Activated CD4-positive, CD25-positive, alpha-beta regulatory T cell treated with anti-CD3 and anti-CD28 coated beads, Interleukin-2, amount 50 U/mL, for 72 hours (primary cell): ENCODE data around the gene OR4F15.

Source experiments
- DNase-seq: peaks from one replicate; pipeline ENCODE4 v3.0.0; 2021

Gene OR4F15

DNA sequence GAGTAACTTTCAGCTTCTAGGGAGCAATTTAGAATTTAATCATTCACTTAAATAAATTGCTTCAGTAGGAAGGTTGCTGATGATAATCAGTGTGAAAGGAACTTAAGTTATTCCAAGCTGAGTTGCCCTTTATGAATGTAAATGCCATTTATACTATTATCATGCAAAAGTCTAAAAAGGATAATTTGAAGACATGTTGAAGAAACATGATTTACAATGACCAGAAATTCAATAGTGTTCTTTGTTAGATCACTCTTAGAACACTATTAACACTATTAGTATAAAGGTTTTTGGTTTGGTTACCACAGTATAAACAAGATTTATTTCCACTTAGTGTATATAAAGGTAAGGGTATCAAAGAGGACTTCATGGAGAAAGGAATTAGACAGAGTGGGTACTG, 7.1 kb upstream of the OR4F15 start:
- no peak for DNase-seq

DNA sequence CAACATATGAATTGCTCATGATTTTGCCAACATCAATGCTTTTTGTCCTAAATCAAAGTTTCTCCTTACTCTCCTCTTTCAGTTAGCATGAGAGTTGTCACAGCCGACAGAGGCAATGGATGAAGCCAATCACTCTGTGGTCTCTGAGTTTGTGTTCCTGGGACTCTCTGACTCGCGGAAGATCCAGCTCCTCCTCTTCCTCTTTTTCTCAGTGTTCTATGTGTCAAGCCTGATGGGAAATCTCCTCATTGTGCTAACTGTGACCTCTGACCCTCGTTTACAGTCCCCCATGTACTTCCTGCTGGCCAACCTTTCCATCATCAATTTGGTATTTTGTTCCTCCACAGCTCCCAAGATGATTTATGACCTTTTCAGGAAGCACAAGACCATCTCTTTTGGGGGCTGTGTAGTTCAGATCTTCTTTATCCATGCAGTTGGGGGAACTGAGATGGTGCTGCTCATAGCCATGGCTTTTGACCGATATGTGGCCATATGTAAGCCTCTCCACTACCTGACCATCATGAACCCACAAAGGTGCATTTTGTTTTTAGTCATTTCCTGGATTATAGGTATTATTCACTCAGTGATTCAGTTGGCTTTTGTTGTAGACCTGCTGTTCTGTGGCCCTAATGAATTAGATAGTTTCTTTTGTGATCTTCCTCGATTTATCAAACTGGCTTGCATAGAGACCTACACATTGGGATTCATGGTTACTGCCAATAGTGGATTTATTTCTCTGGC, 6.2 kb upstream of the OR4F15 start:
- DNase-seq = no peak

DNA sequence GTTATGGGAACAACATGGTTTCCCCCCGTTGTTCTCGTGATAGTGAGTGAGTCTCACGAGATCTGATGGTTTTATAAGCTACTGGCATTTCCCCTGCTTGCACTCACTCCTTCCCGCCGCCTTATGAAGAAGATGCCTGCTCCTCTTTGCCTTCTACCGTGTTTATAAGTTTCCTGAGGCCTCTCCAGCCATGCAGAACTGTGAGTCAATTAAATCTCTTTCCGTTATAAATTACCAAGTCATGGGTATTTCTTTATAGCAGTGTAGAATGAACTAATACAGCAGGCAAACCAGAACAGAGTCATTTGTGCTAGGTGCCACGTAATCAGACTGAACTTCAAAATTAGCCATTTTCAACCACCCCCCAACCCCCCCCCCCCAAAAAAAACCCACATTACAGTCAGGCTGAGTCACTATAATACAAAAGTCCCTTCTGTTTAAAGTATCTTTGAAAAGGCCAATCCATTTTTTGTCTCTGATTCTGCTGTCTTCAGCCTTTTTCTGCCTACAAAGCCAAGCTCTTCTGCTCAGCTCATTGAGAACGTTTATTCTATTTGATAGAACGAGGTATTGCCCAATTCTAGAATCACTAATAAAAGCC, 4.6 kb upstream of the OR4F15 start:
- DNase-seq = no peak

DNA sequence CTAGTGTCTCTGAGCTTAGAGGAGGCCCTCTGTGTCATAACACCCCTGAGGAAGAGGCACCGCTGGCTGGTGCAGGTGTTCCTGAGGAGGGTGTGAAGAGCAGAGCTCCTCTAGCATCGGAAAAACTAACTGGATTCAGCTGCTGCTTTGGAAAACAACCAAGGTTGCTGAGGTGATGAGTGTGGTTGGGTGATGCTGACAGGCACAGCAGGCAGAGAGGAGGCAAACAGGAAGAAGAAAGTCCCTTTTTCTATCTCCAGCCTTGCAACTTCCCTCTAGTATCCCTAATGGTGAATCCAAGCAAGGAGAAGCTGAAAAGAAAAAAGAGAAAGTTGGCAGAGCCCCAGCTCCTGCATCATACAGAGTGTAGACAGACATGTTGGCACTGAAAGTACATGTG, 3.8 kb upstream of the OR4F15 start:
- no peak for DNase-seq

DNA sequence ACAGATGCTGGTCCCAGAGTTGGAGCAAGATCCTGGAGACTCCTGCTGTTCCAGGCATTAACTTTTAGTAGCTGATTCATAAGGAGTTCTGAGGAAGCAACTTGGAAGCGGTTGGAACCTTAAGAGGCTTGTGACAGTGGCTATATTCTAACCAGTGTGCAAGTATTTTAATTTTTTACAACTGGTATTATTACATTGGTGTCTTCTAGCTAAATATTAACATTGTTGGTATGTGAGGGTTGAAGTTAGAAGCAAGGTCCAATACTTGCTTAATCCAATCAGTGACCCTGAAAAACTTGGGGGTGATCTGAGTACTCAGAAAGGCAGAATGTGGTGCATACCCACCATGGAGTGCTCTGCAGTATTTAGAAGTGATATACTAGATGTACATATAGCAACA, 1.5 kb upstream of the OR4F15 start:
- DNase-seq = no peak

DNA sequence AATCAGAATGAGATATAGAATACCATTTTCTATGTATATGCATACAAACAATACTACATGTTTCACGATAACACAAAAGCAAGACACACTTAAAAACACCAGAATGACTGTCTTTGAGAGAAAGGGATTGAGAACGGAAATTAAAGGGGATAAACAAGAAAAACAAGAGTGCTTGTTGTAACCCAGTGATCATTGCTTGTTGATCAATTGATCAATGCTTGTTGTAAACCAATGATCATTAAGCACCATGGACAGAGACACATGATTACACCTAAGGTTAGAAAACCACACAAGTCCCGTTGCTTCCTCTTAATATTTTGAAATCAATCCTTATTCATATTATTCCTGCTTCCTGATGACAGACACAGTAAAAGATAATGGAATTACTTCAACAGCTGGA, 1.1 kb upstream of the OR4F15 start:
- no peak for DNase-seq

DNA sequence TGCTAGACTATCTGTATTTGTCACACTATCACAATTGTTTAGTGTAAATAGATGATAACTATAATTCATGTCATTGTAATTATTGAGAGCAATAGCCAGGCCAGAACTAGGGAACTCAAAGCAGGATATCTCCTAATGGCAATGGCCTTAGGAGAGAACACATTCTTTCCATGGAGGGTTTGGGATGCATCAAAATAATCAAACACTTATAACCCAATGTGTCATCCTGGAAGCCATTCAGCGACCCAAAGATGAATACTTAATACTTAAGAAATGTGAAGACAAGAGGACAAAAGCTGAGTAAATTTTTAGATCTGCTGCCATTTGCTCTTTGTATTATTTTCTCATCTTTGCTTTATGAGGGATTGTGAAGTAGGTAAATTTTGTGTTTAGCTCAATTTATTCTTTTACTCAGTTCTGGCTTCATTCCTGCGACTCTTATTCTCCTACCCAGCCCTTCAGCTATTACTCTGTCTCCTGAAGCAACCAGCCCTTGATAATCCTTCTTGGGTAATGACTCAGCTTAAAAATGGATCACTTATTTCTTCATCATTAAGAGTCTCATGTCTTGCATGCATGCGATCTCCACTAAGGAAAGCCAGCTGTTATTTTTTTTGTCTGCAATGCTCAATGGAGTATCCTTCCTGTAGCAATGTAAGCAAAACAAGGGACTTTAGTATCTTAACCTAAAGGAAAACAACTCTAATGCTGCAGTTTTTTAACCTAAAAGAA, 2.0 kb downstream of the OR4F15 start:
- no peak for DNase-seq

DNA sequence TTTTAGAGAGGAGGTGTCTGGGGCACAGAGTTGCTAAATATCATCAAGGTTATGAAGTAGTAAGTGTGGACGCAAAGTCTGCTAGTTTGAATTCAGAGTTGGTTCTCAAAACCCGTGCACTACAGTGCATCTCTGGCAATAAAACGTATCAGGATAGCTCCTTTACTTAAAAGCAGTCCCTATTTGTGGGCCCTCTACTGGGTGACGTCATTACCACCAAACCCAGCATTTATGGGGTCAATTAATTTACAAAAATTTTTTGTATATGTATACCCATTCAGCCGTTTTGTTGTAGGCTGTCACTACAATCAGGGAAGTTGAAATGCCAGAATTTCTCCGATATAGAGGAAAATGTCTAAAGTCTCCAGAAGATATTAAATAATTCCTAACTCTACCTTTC, 8.8 kb downstream of the OR4F15 start:
- no peak for DNase-seq

DNA sequence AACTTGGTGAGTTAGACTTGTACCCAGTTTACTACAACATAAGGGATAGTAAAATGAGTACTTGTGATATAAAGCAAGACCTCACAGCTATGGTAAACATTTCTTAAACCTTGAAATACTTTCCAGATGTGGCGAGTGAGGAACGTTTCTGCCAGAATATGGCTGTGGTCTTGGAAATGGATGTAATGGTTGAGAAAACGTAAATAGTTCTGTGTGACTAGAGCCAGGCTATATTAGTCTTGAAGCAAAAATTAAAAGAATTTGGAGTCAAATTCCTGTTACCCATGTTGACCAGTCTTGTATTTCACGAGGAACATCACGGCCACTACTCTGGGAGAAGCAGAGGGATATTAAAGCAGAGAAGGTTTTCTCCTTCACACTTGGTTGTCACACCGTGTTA, 15.3 kb downstream of the OR4F15 start:
- DNase-seq = no peak

DNA sequence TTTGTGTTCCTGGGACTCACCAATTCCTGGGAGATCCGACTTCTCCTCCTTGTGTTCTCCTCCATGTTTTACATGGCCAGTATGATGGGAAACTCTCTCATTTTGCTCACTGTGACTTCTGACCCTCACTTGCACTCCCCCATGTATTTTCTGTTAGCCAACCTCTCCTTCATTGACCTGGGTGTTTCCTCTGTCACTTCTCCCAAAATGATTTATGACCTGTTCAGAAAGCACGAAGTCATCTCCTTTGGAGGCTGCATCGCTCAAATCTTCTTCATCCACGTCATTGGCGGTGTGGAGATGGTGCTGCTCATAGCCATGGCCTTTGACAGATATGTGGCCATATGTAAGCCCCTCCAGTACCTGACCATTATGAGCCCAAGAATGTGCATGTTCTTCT, 16.8 kb downstream of the OR4F15 start:
- DNase-seq = no peak

DNA sequence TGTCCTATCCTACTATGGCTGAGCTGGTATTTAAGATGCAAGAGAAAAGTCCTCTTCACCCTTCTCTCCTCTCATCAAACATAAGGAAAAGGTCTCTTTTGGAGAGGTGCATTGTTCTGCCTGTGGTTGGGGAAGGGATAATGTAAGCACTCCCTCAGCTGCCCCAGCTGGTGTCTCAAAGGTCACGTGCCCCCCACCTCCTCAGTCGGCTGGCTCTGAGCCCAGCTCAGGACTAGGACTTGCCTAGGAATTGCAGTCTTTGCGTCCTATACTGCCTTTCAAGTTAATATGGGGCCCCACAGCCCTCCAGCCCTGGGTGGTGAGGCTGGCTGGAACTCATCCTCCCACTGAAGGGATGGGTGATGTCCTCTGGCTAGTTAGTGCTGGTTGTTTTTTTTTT, 29.7 kb downstream of the OR4F15 start:
- no peak for DNase-seq

DNA sequence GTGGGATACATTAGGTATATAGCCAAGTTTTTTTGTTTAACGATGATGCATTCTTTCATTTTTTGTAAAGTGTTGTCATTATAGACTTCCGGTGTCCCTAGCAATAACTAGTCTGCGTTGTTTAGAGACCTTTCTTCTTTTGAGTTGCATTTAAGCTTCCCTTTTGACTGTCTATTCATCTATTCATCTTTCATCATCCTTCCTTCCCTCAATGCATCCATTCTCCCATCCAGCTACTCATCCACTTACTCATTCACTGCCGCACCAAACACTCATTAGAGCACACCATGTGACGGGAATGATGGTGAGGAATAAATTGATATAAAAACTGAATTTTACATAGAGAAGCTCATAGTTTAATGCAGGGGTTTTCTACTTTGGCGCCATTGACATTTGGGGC, 32.9 kb downstream of the OR4F15 start:
- DNase-seq = no peak

DNA sequence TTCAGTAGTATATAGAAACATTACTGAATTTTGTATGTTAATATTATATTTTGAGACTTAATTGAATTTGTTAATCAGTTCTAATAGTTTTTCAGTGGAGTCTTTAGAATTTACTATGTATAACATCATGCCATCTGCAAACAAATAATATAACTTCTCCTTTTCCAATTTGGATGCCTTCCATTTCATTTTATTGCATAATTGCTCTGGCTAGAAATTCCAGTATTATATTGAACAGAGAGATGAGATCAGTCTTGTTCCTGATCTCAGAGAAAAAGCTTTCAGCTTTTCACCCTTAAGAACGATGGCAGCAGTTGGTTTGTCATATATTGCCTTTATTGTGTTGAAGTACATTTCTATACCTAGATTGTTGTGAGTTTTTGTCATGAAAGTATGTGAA, 40.4 kb downstream of the OR4F15 start:
- DNase-seq = no peak
